OCI-LY1 (cell line): ENCODE data around the gene ADAMTS6.
"Not testable (repeated sequence)": the region's sequence is repeated elsewhere in the genome, so short reads cannot be mapped to it uniquely, and the experiment has no call there.

Experiments
- H2AFZ ChIP-seq: fragments of 200-600 bp; sonication (generic), shearing (Covaris generic); 2 replicates; pipeline ENCODE4 v1.6.0; 2014; ENCODE audit warnings: antibody characterized with exemption, mild to moderate bottlenecking, low read length
- H3F3A ChIP-seq: fragments of 200-600 bp; sonication (generic), shearing (Covaris generic); 2 replicates; pipeline ENCODE4 v1.6.0; 2014; ENCODE audit warnings: mild to moderate bottlenecking, antibody characterized with exemption, low read length, moderate library complexity; ENCODE audit not compliant: insufficient read depth
- H3K27ac ChIP-seq: fragments of 200-600 bp; sonication (generic); 2 replicates; pipeline ENCODE4 v1.5.1; 2014; ENCODE audit warnings: low read length, mixed run types, mild to moderate bottlenecking, low read depth; ENCODE audit not compliant: poor library complexity, severe bottlenecking
- H3K27me3 ChIP-seq: fragments of 200-600 bp; sonication (generic); 2 replicates; pipeline ENCODE4 v1.6.0; 2014; ENCODE audit warnings: antibody characterized with exemption, mild to moderate bottlenecking, low read length, moderate library complexity; ENCODE audit not compliant: insufficient read depth
- H3K36me3 ChIP-seq: fragments of 200-600 bp; sonication (generic); 2 replicates; pipeline ENCODE4 v1.6.1; 2014; ENCODE audit warnings: mild to moderate bottlenecking, antibody characterized with exemption, low read length, moderate library complexity, mixed read lengths; ENCODE audit not compliant: insufficient read depth
- H3K4me1 ChIP-seq: fragments of 200-600 bp; sonication (generic); 2 replicates; pipeline ENCODE4 v1.5.1; 2014; ENCODE audit warnings: mild to moderate bottlenecking, low read length, moderate library complexity; ENCODE audit not compliant: insufficient read depth, severe bottlenecking
- H3K4me2 ChIP-seq: fragments of 200-600 bp; sonication (generic), shearing (Covaris generic); 2 replicates; pipeline ENCODE4 v1.6.1; 2014; ENCODE audit warnings: low read length
- H3K4me3 ChIP-seq: fragments of 200-600 bp; sonication (generic); 2 replicates; pipeline ENCODE4 v1.5.1; 2014; ENCODE audit warnings: low read length, low read depth, mild to moderate bottlenecking, mixed read lengths; ENCODE audit not compliant: poor library complexity, severe bottlenecking
- H3K79me2 ChIP-seq: fragments of 200-600 bp; shearing (Covaris generic); 2 replicates; pipeline ENCODE4 v1.6.1; 2016; ENCODE audit warnings: mixed run types, low read length, mixed read lengths; ENCODE audit not compliant: insufficient read depth
- H3K9ac ChIP-seq: fragments of 200-600 bp; sonication (generic), shearing (Covaris generic); 2 replicates; pipeline ENCODE4 v1.6.1; 2014; ENCODE audit warnings: mild to moderate bottlenecking, low read length, mixed read lengths
- H3K9me2 ChIP-seq: fragments of 200-600 bp; sonication (generic), shearing (Covaris generic); 2 replicates; pipeline ENCODE4 v1.6.1; 2014; ENCODE audit warnings: low read depth, mild to moderate bottlenecking, low read length, mixed read lengths
- H3K9me3 ChIP-seq: fragments of 200-600 bp; shearing (Covaris generic); 2 replicates; pipeline ENCODE4 v1.6.1; 2014; ENCODE audit warnings: low read length, mixed read lengths
- H4K20me1 ChIP-seq: fragments of 200-600 bp; sonication (generic), shearing (Covaris generic); 2 replicates; pipeline ENCODE4 v1.6.0; 2016; ENCODE audit warnings: mild to moderate bottlenecking, low read length; ENCODE audit not compliant: insufficient read depth
- CTCF ChIP-seq: fragments of 200-600 bp; sonication (generic), shearing (Covaris generic); IDR thresholded peaks from 2 replicates; pipeline ENCODE4 v1.5.1; 2017; ENCODE audit warnings: mild to moderate bottlenecking, antibody characterized with exemption, low read length, moderate library complexity, mixed read lengths
- EZH2 ChIP-seq: fragments of 200-600 bp; sonication (generic), shearing (Covaris generic); IDR thresholded peaks from 2 replicates; pipeline ENCODE4 v1.8.0; 2017; ENCODE audit warnings: borderline replicate concordance, mixed run types, mild to moderate bottlenecking, antibody characterized with exemption, low read length, moderate library complexity, mixed read lengths

ADAMTS6 gene

GRCh38 chr5:65324226-65324625 lies 157.5 kb downstream of the ADAMTS6 start:
- no peak overlapping the region for H2AFZ ChIP-seq
- H3K9me3 ChIP-seq = no peaks in the 10 kb centered on the region
- H3K9ac ChIP-seq = no peak overlapping the region
- TF ChIP-seq EZH2 = no peak
- TF ChIP-seq CTCF = no peak
- H3K27me3 ChIP-seq = no peaks in the 10 kb centered on the region
- no peaks in the 10 kb centered on the region for H3F3A ChIP-seq
- no peaks in the 10 kb centered on the region for H4K20me1 ChIP-seq
- H3K27ac ChIP-seq = no peak overlapping the region
- no peak overlapping the region for H3K4me2 ChIP-seq
- no peaks in the 10 kb centered on the region for H3K36me3 ChIP-seq
- no peak overlapping the region for H3K4me3 ChIP-seq
- H3K9me2 ChIP-seq = no peaks in the 10 kb centered on the region
- peaks cover 7% of the 10 kb centered on the region for H3K4me1 ChIP-seq
- no peaks in the 10 kb centered on the region for H3K79me2 ChIP-seq

GRCh38 chr5:65320704-65321103 lies 161.0 kb downstream of the ADAMTS6 start:
- H3K27me3 ChIP-seq, H4K20me1 ChIP-seq, H3K4me1 ChIP-seq, H3K27ac ChIP-seq, H3F3A ChIP-seq, H3K9me3 ChIP-seq, H3K4me2 ChIP-seq, H3K4me3 ChIP-seq, H3K79me2 ChIP-seq, H2AFZ ChIP-seq, H3K9ac ChIP-seq, H3K36me3 ChIP-seq, H3K9me2 ChIP-seq: not testable (repeated sequence)

GRCh38 chr5:65320250-65320649 lies 161.5 kb downstream of the ADAMTS6 start:
- H3K9me3 ChIP-seq = no peaks in the 10 kb centered on the region
- no peaks in the 10 kb centered on the region for H3K27me3 ChIP-seq
- no peaks in the 10 kb centered on the region for H3K36me3 ChIP-seq
- H3K4me2 ChIP-seq = no peak overlapping the region
- H3K79me2 ChIP-seq = no peaks in the 10 kb centered on the region
- no peaks in the 10 kb centered on the region for H3F3A ChIP-seq
- H3K4me3 ChIP-seq = no peak overlapping the region
- H3K9me2 ChIP-seq = no peaks in the 10 kb centered on the region; the same call in 1 of the 2 replicates
- no peaks in the 10 kb centered on the region for H3K4me1 ChIP-seq
- TF ChIP-seq EZH2 = no peak
- no peak for TF ChIP-seq CTCF
- H3K27ac ChIP-seq = no peak overlapping the region
- no peak overlapping the region for H2AFZ ChIP-seq
- no peak overlapping the region for H3K9ac ChIP-seq
- H4K20me1 ChIP-seq = no peaks in the 10 kb centered on the region

GRCh38 chr5:65307931-65308330 lies 173.8 kb downstream of the ADAMTS6 start:
- Histone ChIP-seq H3K4me3 (no peak overlapping the region), H4K20me1 (no peaks in the 10 kb centered on the region), H3K27ac (no peak overlapping the region), H3K27me3 (no peaks in the 10 kb centered on the region), H3K4me1 (no peaks in the 10 kb centered on the region), H3F3A (no peaks in the 10 kb centered on the region), H3K4me2 (no peak overlapping the region), H3K36me3 (no peaks in the 10 kb centered on the region), H3K79me2 (no peaks in the 10 kb centered on the region), H3K9me3 (no peaks in the 10 kb centered on the region), H3K9me2 (no peaks in the 10 kb centered on the region), H2AFZ (no peak overlapping the region), H3K9ac (no peak overlapping the region)
- TF ChIP-seq CTCF (no peak), EZH2 (no peak)
